Activated naive CD8-positive, alpha-beta T cell (primary cell): ENCODE data around the gene GABBR2.
"Not testable (repeated sequence)": the region's sequence is repeated elsewhere in the genome, so short reads cannot be mapped to it uniquely, and the experiment has no call there.

Experiments used
- H3K27ac Mint-ChIP-seq: one replicate; pipeline ENCODE4 v1.8.0; 2021; ENCODE audit warnings: mixed read lengths
- H3K27me3 Mint-ChIP-seq: one replicate; pipeline ENCODE4 v1.8.0; 2021; ENCODE audit warnings: mixed read lengths
- H3K36me3 Mint-ChIP-seq: one replicate; pipeline ENCODE4 v1.8.0; 2021; ENCODE audit warnings: mixed read lengths
- H3K4me1 Mint-ChIP-seq: one replicate; pipeline ENCODE4 v1.8.0; 2021; ENCODE audit warnings: low read depth, mixed read lengths
- H3K4me3 Mint-ChIP-seq: one replicate; pipeline ENCODE4 v1.8.0; 2021; ENCODE audit warnings: mild to moderate bottlenecking, mixed read lengths
- H3K9me3 Mint-ChIP-seq: one replicate; pipeline ENCODE4 v1.8.0; 2021; ENCODE audit warnings: low read depth, mixed read lengths

The GABBR2 gene

DNA sequence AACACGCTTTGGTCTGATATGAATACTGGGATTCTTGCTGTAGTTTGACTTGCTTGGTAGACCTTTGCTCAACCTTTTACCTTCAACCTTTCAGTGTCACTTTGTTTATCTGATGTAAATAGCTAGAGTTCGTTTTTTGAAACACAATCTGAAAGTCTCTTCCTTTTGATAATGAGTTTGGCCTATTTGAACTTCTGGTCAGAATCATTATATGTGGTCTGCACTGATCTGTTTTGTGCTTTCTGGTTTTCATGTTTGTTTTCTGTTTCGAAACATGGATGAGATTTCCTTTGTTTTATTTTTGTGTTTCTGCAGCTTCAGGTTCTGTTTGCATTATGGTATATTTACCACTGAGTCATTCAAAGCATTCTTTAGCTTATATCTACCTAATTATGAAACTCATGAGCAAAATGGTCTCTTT lies 217.5 kb downstream of the GABBR2 start:
- H3K27ac Mint-ChIP-seq: no peak overlapping the region
- H3K4me3 Mint-ChIP-seq: no peak overlapping the region

DNA sequence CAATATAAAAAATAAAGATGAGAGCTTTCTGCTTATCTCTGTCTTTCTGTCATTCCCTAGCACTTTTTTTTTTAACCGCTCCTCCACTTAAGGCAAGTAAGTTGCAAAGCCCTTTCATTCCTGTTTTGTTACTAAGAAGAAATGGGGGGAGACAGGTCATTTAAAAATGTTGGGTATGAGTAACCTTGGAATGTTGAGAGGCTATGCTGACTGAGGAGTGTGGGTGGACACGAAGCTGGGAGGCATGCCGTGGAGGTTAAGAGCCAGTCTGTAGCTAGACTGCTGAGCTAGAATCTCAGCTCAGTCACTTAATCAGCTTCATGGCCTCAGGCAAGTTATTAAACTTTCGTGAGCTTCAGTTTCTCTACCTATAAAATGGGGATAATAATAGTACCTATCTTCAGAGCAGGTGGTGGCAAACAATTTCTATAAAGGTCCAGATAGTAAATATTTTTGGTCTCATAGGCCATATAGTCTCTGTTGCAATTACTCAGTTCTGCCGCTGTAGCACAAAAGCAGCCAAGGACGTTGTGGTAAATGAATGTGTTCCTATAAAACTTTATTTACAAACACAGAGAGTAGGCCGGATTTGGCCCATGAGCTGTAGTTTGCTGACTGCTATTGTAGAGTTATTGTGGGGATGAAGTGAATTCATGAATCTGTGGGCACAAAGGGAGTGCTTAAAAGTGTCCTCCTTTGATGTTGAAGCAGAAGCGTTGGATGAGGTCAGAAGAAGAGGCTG lies 220.0 kb downstream of the GABBR2 start:
- Mint-ChIP-seq H3K36me3 (no peaks in the 10 kb centered on the region), H3K4me1 (no peaks in the 10 kb centered on the region)

More for the DNA sequence above, 217.5 kb downstream of the GABBR2 start:
- no peaks in the 10 kb centered on the region for H3K4me1 Mint-ChIP-seq
- peaks cover 7% of the 10 kb centered on the region for H3K27me3 Mint-ChIP-seq
- no peaks in the 10 kb centered on the region for H3K9me3 Mint-ChIP-seq
- H3K36me3 Mint-ChIP-seq: no peaks in the 10 kb centered on the region

DNA sequence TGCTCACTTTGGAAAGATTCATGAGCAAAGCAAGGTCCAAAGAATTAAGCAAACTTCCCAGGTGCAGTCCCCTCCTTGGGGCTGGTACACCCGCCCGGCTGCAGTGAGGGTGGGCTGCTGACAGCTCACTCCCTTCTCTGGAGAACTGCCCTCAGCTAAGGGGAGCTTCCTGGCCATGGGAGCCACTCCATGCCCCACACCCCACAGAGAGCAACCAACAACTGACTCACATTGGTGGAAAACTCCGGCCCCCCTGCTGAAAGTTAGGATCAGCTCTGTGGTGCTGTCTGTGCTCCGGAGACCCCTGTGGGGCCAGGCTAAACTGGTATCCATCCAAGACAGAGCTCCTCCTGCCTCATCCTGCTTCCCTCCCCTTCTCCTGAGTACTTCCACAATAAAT lies 223.0 kb downstream of the GABBR2 start:
- Mint-ChIP-seq H3K9me3 (no peaks in the 10 kb centered on the region), H3K27ac (no peak overlapping the region), H3K4me1 (no peaks in the 10 kb centered on the region), H3K4me3 (no peak overlapping the region), H3K36me3 (no peaks in the 10 kb centered on the region), H3K27me3 (peaks cover 7% of the 10 kb centered on the region)

More for the DNA sequence above, 220.0 kb downstream of the GABBR2 start:
- H3K4me3 Mint-ChIP-seq: no peak overlapping the region
- H3K27ac Mint-ChIP-seq: no peak overlapping the region
- peaks cover 7% of the 10 kb centered on the region for H3K27me3 Mint-ChIP-seq
- no peaks in the 10 kb centered on the region for H3K9me3 Mint-ChIP-seq

DNA sequence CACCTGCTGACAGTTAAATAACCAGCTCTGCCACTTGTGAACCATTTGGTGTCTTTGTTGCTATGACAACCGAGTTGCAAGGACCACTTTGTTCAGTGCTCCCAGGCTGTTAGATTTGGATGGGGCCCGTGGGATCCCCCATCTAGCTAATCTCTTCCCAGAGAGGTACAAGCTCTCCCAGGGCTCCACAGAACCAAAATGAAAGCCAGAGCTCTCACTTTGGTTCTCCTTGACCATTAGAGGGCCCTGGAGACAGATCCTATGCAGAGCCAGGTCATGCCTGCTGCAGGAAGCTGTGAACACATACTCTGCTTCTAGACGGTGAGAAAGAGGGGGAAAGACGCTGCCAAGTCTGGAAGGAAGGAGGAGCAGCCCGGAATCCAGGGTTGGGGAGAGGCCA lies 224.6 kb downstream of the GABBR2 start:
- Mint-ChIP-seq H3K9me3 (no peaks in the 10 kb centered on the region), H3K36me3 (no peaks in the 10 kb centered on the region), H3K27me3 (peaks cover 8% of the 10 kb centered on the region), H3K4me3 (no peak overlapping the region), H3K27ac (no peak overlapping the region), H3K4me1 (no peaks in the 10 kb centered on the region)

DNA sequence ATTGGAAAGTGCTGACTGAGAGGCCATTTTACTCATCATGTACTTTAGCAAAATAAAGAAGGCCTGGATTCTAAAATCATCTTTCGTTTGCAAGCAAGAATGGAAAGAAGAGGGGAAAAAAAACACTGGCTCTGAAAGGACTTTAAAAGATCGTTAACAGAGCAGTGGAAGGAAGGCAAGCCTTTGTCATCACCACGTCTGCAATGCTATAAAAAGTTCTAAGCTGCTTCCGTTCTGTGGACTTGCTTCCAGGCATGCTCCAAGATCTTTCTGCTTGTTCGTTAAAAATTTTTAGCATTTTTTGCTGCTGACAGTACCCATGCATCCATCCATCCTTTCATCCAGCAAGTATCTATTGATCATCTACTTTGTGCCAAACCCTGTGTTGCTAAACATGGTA lies 226.5 kb downstream of the GABBR2 start:
- peaks cover 8% of the 10 kb centered on the region for H3K27me3 Mint-ChIP-seq
- H3K4me1 Mint-ChIP-seq: no peaks in the 10 kb centered on the region
- H3K36me3 Mint-ChIP-seq: no peaks in the 10 kb centered on the region
- H3K4me3 Mint-ChIP-seq: no peak overlapping the region
- H3K27ac Mint-ChIP-seq: no peak overlapping the region
- no peaks in the 10 kb centered on the region for H3K9me3 Mint-ChIP-seq

DNA sequence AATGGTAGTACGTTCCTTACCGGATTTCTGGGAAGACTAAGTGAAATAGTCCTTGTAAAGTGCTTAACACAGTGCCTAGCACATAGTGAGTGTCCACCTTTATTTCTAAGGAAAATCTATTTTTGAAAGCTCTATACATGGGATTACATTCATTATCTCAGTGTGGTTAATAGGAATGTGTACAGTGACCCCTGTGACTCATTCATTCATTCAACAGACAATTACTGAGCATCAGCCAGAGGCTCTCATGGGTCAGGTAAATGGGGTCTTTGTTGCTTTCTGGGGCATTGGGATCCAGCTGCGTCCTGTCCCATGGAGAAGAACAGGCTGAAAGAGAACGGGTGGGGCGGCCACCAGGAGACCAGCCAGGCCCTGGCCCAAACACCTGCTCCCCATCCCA lies 227.1 kb downstream of the GABBR2 start:
- Mint-ChIP-seq H3K36me3 (no peaks in the 10 kb centered on the region), H3K27me3 (peaks cover 8% of the 10 kb centered on the region), H3K4me3 (no peak overlapping the region)

DNA sequence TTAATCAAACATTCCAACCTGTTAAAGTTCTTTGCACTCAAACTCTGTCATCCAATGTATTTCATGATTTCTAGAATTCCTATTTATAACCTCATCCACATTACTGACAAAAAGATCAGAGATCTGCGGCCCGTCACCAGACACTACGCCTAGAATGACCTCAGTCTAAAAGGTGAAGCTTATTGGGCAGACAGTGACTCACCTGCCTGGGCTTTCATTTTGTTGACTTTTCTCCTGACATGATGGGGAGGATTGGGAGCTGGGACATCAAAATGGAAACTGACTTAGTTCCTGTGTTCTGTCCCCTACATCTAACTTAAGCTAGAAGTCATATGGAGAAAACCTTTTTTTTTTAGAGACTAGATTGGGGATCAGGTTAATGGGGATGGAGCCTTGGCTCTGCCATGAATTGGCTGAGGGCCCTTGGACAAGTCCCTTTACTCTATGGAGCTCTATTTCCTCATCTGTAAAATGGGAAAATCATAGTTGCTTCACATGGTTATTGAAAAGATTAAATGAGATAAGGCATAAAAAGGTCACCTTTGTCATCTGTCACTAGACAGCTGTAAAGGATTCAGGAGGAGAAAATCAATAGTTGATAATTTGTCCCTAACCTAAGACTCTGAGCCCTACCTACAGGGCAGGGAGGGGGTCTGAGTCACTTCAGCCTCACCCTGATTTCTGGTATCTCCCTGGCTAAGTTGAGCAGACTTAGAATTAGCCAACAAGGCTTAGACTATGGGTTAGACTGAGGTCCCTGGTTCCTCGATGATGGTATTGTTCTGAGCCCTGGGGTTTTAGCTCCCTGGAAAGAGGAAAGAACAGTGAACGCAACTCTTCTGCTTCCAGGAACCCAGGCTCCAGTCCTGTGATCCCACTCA lies 228.5 kb downstream of the GABBR2 start:
- Mint-ChIP-seq H3K4me3 (no peak overlapping the region), H3K9me3 (no peaks in the 10 kb centered on the region), H3K27me3 (peaks cover 7% of the 10 kb centered on the region), H3K36me3 (no peaks in the 10 kb centered on the region), H3K27ac (no peak overlapping the region), H3K4me1 (no peaks in the 10 kb centered on the region)

More for the DNA sequence above, 227.1 kb downstream of the GABBR2 start:
- H3K9me3 Mint-ChIP-seq: no peaks in the 10 kb centered on the region
- H3K4me1 Mint-ChIP-seq: no peaks in the 10 kb centered on the region
- H3K27ac Mint-ChIP-seq: no peak overlapping the region

DNA sequence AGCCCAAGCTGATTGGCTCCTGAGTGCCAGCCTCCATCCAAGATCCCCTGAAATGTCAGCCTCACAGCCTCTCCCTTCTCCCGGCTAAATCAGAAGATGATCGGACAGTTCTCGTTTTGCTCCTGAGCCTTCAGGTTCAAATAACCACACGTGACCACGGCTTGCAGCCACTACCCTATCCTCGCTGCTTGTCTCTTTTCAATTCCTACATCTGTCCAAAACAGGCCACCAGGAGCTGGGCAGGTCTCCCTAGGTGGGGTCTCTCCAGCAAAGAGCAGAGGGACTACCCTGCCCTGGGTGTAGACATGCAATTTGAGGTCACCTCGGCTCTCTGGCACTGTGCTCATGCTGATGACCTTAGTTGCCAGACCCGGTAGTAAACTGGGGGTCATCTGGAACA lies 229.3 kb downstream of the GABBR2 start:
- Mint-ChIP-seq H3K4me1 (no peaks in the 10 kb centered on the region), H3K4me3 (no peak overlapping the region), H3K27ac (no peak overlapping the region), H3K36me3 (no peaks in the 10 kb centered on the region), H3K9me3 (no peaks in the 10 kb centered on the region), H3K27me3 (peaks cover 7% of the 10 kb centered on the region)

DNA sequence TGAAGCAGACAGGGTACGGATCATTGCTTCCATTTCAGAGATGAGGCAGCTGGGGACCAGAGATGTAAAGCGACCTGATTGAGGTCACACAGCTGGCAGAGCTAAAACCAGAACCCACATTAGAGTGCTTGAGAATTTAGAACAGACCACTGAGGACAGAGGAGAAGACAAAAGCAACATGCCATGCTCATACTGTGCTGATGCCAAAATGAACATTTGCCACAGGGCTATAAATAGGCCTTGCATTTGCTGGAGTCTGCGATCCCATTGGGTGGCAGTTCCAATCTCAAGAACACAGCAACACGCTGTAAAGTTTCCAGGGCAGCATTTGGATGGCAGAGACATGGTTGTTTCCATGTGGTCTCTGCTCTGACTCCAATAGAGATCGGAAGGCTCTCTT lies 230.9 kb downstream of the GABBR2 start:
- H3K9me3 Mint-ChIP-seq: no peaks in the 10 kb centered on the region
- no peak overlapping the region for H3K4me3 Mint-ChIP-seq
- no peaks in the 10 kb centered on the region for H3K4me1 Mint-ChIP-seq
- H3K36me3 Mint-ChIP-seq: no peaks in the 10 kb centered on the region
- no peak overlapping the region for H3K27ac Mint-ChIP-seq
- peaks cover 1% of the 10 kb centered on the region for H3K27me3 Mint-ChIP-seq

DNA sequence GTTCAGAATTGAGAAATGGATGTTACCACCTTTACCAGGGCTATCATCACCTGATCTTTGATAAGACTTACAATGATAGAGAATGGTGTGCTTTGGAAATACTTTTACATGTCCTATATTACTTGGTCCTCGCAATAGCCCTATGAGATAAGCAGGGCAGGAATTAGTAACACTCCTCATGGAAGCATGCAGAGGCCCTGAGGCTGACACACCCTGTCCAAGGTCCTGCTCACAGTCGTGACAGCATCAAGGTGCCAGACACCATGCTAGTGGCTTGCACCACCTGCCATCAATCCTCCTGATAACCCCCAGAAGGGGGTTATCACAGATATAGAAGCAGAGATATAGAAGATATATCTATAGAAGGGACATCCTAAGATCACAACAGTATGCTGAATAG lies 236.5 kb downstream of the GABBR2 start:
- no peak overlapping the region for H3K27ac Mint-ChIP-seq
- H3K4me1 Mint-ChIP-seq: no peaks in the 10 kb centered on the region
- no peak overlapping the region for H3K4me3 Mint-ChIP-seq
- no peaks in the 10 kb centered on the region for H3K9me3 Mint-ChIP-seq
- H3K27me3 Mint-ChIP-seq: peaks cover 7% of the 10 kb centered on the region
- no peaks in the 10 kb centered on the region for H3K36me3 Mint-ChIP-seq

DNA sequence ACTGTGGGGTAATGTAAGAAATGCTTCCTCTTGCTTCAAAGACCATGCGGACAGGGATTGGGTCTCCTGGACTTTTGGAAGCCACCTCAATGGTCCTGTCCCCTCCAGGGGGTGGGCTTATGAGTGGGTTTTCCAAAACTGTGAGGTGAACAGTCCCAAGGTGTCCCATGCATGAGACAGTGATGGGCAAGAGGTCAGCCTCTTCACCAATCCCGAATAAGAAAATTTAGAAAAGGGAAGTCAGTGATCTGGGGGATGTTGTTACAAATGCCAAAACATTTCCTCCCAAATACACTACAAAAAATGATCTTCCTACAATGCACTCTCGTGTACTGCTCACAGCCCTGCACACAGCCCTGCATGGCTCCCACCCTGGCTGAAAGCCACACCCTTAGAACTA lies 237.6 kb downstream of the GABBR2 start:
- H3K4me3 Mint-ChIP-seq: no peak overlapping the region
- peaks cover 8% of the 10 kb centered on the region for H3K27me3 Mint-ChIP-seq
- no peak overlapping the region for H3K27ac Mint-ChIP-seq
- no peaks in the 10 kb centered on the region for H3K4me1 Mint-ChIP-seq
- H3K9me3 Mint-ChIP-seq: no peaks in the 10 kb centered on the region
- no peaks in the 10 kb centered on the region for H3K36me3 Mint-ChIP-seq

DNA sequence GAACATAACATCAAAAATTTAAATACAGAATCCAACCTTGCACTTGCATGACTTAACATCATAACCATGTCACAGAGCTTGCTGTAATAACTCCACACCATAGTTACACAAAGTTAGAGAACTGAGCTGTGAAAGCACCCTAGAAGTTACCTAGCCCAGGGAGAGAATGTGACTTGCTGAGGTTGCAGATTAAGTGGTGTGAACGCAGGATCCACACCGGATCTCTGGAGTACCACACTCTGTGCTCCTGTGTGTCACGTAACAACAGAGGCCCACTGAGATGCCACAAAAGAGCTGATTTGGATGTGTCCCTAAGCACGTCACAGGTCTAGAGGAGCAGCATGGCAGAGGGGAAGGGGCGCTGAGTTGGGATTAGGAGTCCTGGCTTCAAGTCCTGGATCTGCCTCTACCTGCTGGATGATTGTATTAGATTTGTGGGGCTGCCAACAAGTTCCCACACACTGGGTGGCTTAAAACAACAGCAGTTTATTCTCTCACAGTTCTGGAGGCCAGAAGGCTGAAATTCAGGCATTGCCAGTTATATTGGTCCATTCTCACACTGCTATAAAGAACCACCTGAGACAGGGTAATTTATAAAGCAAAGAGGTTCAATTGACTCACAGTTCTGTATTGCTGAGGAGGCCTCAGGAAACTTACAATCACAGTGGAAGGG lies 240.0 kb downstream of the GABBR2 start:
- Mint-ChIP-seq H3K27me3 (peaks cover 10% of the 10 kb centered on the region), H3K4me1 (no peaks in the 10 kb centered on the region), H3K27ac (no peak overlapping the region), H3K36me3 (no peaks in the 10 kb centered on the region), H3K4me3 (no peak overlapping the region), H3K9me3 (no peaks in the 10 kb centered on the region)

DNA sequence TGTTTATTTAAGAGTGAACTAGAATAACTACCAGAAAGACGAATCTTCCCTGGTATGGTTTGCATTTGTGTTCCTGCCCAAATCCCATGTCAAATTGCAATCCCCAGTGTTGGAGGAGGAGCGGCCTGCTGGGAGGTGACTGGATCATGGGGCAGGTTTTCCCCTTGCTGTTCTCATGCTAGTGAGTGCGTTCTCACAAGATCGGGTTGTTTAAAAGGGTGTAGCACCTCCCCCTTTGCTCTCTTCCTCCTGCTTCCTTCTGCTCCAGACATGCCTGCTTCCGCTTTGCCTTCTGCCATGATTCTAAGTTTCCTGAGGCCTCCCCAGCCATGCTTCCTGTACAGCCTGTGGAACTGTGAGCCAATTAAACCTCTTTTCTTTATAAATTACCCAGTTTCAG lies 242.9 kb downstream of the GABBR2 start:
- peaks cover 15% of the 10 kb centered on the region for H3K9me3 Mint-ChIP-seq
- H3K27me3 Mint-ChIP-seq: peaks cover 7% of the 10 kb centered on the region
- no peak overlapping the region for H3K4me3 Mint-ChIP-seq

DNA sequence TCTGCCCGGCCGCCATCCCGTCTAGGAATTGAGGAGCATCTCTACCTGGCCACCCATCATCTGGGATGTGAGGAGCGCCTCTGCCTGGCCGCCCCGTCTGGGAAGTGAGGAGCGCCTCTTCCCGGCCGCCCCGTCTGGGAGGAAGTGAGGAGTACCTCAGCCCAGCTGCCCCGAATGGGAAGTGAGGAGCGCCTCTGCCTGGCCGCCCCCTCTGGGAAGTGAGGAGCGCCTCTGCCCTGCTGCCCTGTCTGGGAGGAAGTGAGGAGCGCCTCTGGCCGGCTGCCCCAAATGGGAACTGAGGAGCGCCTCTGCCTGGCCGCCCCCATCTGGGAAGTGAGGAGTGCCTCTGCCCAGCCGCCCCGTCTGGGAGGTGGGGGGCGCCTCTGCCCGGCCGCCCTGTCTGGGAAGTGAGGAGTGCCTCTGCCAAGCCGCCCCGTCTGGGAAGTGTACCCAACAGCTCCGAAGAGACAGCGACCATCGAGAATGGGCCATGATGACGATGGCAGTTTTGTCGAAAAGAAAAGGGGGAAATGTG lies 244.5 kb downstream of the GABBR2 start:
- not testable (repeated sequence) for H3K27me3 Mint-ChIP-seq, H3K27ac Mint-ChIP-seq, H3K36me3 Mint-ChIP-seq, H3K4me3 Mint-ChIP-seq, H3K4me1 Mint-ChIP-seq
- H3K9me3 Mint-ChIP-seq: peaks cover 21% of the 10 kb centered on the region

More for the DNA sequence above, 242.9 kb downstream of the GABBR2 start:
- Mint-ChIP-seq H3K27ac (no peak overlapping the region), H3K4me1 (no peaks in the 10 kb centered on the region), H3K36me3 (peaks cover 5% of the 10 kb centered on the region)

DNA sequence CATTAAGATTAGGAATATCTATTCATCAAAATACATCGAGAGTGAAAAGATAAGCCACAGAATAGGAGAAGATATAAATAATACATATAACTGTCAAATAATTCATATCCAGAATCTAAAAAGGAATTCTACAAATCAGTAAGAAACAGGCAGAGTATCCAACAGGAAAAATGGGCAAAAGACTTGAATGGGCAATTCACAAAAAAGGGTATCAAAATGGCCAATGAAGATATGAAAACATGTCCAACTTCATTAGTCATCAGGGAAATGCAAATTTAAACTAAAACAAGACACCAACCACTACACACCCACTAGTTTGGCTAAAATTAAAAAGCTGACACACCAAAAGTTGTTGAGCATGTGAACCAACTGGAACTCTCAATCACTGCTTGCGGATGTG lies 246.4 kb downstream of the GABBR2 start:
- peaks cover 3% of the 10 kb centered on the region for H3K27me3 Mint-ChIP-seq
- H3K4me1 Mint-ChIP-seq: no peaks in the 10 kb centered on the region
- no peak overlapping the region for H3K27ac Mint-ChIP-seq
- peaks cover 5% of the 10 kb centered on the region for H3K36me3 Mint-ChIP-seq
- H3K4me3 Mint-ChIP-seq: no peak overlapping the region
- peaks cover 21% of the 10 kb centered on the region for H3K9me3 Mint-ChIP-seq
